Peyer's patch (tissue), 4 donors: ENCODE data around the gene MAST2. TPM values are rescaled to one million over a fixed set of nuclear protein-coding genes. Genes with fewer than 3 reads are reported as not detected.

ENCODE experiments used
- DNase-seq, 3 donors: peaks; one replicate each; pipeline ENCODE4 v3.0.0-alpha.2; 2017 to 2019
- H3K27ac ChIP-seq, 4 donors: fragments of 200-600 bp; sonication (generic); one replicate each; pipeline ENCODE4 v1.5.1; 2016 to 2019
- H3K27me3 ChIP-seq, 2 donors: fragments of 200-600 bp; sonication (generic); one replicate each; pipeline ENCODE4 v1.5.1; 2019
- H3K36me3 ChIP-seq, 3 donors: fragments of 200-600 bp; sonication (generic); one replicate each; pipeline ENCODE4 v1.5.1; 2016 to 2019
- H3K4me1 ChIP-seq, 4 donors: fragments of 200-600 bp; sonication (generic); one replicate each; pipeline ENCODE4 v1.5.1; 2016 to 2019
- H3K4me3 ChIP-seq, 4 donors: fragments of 200-600 bp; sonication (generic); 1 replicate in 3 of 4; 2 replicates in 1 of 4; pipeline ENCODE4 v1.5.1; 2016 to 2019; ENCODE audit warnings: mild to moderate bottlenecking in 1 of 4
- H3K9me3 ChIP-seq, 4 donors: fragments of 200-600 bp; sonication (generic); one replicate each; pipeline ENCODE4 v1.5.1; 2016 to 2019; ENCODE audit warnings: mild to moderate bottlenecking in 1 of 4
- POLR2A ChIP-seq, 2 donors: fragments of 450-650 bp; IDR thresholded peaks; one replicate each; pipeline ENCODE4 v1.5.1; 2017; ENCODE audit warnings: antibody characterized with exemption in 2 of 2, mild to moderate bottlenecking in 2 of 2, moderate library complexity in 2 of 2
- total RNA-seq, 4 donors: library from RNA; depleted of rRNA; stranded (reverse); fragments of >200 nt; gene quantifications; one replicate each; pipeline ENCODE4 v1.1.0, GENCODE V29; 2016
- TF ChIP-seq, protein P1 (sequence below), 6 experiments: fragments of 450-650 bp in 4 of 6; fragments of 200-600 bp in 2 of 6; sonication (generic) in 1 of 6; IDR thresholded peaks; one replicate each; pipeline ENCODE4 v1.5.1; 2017 to 2019; ENCODE audit warnings: antibody characterized with exemption in 6 of 6, mild to moderate bottlenecking in 3 of 6, moderate library complexity in 1 of 6

MAST2 gene
- total RNA-seq, 4 donors from 2014 or later, result 75.9 to 249 (median 134) TPM

DNA sequence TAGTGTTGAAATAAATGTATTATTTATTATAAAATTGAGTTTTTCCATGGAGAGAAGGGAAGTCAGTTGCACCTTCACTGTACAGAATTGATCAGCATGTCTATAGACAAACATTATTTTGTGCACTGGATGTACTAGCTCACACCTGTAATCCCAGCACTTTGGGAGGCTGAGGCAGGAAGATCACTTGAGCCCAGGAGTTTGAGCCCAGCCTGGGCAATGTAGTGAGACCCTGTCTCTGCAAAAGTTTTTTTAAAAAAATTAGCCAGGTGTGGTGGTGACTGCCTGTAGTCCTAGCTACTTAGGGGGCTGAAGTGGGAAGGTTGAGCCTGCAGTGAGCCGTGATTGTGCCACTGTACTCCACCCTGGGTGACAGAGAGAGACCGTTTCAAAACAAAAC lies 87.7 kb downstream of the MAST2 start:
- no peak for TF ChIP-seq POLR2A (IDR thresholded peaks at IDR 0.05)
- TF ChIP-seq, protein P1, sequence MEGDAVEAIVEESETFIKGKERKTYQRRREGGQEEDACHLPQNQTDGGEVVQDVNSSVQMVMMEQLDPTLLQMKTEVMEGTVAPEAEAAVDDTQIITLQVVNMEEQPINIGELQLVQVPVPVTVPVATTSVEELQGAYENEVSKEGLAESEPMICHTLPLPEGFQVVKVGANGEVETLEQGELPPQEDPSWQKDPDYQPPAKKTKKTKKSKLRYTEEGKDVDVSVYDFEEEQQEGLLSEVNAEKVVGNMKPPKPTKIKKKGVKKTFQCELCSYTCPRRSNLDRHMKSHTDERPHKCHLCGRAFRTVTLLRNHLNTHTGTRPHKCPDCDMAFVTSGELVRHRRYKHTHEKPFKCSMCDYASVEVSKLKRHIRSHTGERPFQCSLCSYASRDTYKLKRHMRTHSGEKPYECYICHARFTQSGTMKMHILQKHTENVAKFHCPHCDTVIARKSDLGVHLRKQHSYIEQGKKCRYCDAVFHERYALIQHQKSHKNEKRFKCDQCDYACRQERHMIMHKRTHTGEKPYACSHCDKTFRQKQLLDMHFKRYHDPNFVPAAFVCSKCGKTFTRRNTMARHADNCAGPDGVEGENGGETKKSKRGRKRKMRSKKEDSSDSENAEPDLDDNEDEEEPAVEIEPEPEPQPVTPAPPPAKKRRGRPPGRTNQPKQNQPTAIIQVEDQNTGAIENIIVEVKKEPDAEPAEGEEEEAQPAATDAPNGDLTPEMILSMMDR (IDR thresholded peaks at IDR 0.05), result no peak
- Histone ChIP-seq H3K9me3 (no peaks in the 10 kb centered on the region), H3K36me3 (no peaks in the 10 kb centered on the region), H3K27ac (no peak overlapping the region), H3K27me3 (no peaks in the 10 kb centered on the region), H3K4me3 (no peak overlapping the region), H3K4me1 (peaks cover 0 to 5% (median 0%) of the 10 kb centered on the region in 4 donors)
- DNase-seq, result no peak

DNA sequence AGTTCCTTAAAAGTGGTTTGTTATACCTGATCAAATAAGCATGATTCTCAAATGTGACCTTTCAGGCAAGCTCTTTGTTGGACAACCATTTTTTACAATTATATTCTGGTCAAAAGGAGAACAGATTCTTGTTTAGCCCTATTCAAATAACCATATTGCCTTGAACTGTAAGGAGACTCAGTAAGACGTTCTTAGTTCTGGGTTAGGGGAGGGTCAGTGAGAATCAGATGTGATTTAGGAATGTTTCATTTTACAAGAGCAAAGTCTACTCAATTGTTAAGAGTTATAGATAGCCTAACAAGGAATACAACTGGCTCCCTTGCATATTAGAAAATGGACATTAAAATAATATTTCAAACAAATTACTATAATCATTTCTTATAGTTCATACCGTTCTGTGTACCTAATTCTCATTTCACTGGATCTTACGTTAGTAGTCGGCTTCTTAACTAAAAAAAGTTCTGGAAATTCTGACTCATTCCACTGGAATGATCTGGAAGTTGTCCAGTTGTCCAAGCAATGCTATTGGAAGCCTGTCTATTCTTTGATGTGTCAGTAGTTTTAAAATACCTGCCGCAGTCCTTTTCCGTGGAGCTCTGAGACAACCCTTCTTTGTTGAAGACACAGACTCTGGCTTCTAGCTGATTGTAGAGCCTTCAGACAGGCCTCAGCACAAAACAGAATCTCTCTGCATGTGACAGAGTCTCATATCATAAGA lies 88.8 kb downstream of the MAST2 start:
- Histone ChIP-seq H3K36me3 (no peaks in the 10 kb centered on the region), H3K27me3 (no peaks in the 10 kb centered on the region), H3K27ac (peak overlapping the region in 2 of 4 donors; percentile 42 to 60), H3K9me3 (no peaks in the 10 kb centered on the region), H3K4me3 (no peak overlapping the region), H3K4me1 (peaks cover 0 to 5% (median 0%) of the 10 kb centered on the region in 4 donors)
- DNase-seq, result no peak
- TF ChIP-seq, protein P1 (IDR thresholded peaks at IDR 0.05), result no peak
- no peak for TF ChIP-seq POLR2A (IDR thresholded peaks at IDR 0.05)

DNA sequence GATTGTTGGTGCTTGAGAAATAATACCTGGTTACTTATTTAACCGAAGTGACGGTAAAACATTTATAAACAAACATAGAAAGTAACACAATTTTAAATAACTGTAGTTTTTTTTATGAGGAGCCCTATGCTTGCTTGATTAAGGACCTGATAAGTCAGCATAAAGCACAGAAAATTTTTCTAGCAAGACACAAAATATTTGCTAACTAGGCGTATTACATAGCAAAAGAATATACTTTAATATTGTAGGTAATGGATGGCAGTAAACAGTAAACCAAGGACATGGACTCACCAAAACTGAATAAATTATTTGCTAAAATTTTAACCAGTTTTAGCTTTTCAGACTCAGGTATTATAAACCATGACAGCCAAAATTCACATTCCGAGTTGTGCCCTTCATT lies 90.9 kb downstream of the MAST2 start:
- TF ChIP-seq, protein P1 (IDR thresholded peaks at IDR 0.05), result no peak
- TF ChIP-seq POLR2A (IDR thresholded peaks at IDR 0.05), result no peak
- DNase-seq, result no peak

DNA sequence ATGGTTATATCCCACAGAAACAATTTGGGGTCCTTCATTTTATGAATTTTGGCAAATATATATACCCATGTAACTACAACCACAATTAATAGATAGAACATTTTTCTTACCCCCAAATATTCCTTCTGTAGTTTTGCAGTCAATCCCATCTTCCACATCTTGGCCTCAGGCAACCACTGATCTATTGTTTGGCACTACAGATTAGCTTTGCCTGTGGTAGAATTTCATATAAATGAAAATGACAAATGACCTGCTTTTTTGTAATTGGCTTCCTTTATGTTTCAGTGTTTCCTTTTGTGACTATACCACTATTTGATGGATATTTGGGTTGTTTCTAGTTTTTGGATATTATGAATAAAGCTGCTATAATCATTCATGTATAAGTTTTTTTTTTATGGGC lies 91.5 kb downstream of the MAST2 start:
- Histone ChIP-seq H3K27me3 (no peaks in the 10 kb centered on the region), H3K9me3 (no peaks in the 10 kb centered on the region), H3K36me3 (no peaks in the 10 kb centered on the region), H3K27ac (no peak overlapping the region), H3K4me1 (peaks cover 0 to 5% (median 0%) of the 10 kb centered on the region in 4 donors), H3K4me3 (no peak overlapping the region)
- TF ChIP-seq, protein P1 (IDR thresholded peaks at IDR 0.05), result no peak
- no peak for TF ChIP-seq POLR2A (IDR thresholded peaks at IDR 0.05)
- DNase-seq, result no peak

More for the DNA sequence above, 90.9 kb downstream of the MAST2 start:
- Histone ChIP-seq H3K36me3 (no peaks in the 10 kb centered on the region), H3K9me3 (no peaks in the 10 kb centered on the region), H3K27ac (no peak overlapping the region), H3K27me3 (no peaks in the 10 kb centered on the region), H3K4me3 (no peak overlapping the region), H3K4me1 (peaks cover 0 to 5% (median 0%) of the 10 kb centered on the region in 4 donors)

DNA sequence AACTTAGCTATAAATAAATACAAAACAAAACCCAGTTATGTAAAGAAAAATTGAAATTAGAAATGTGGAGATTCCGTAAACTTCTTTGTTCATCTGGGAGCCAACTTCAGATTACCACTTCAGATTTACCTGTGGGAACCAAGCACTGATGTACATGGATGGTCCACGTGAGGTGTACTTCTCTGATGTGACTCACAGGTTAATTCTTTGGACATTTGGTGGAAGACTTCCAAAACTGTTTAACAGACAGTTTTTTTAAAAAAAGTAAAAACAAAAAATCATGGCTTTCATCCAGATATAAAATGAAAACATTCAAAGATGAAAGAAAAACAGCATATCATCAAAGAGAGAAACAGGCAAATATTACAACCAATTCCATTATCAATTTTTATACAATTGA lies 92.0 kb downstream of the MAST2 start:
- Histone ChIP-seq H3K27me3 (no peaks in the 10 kb centered on the region), H3K4me3 (no peak overlapping the region), H3K4me1 (peaks cover 0 to 5% (median 0%) of the 10 kb centered on the region in 4 donors), H3K27ac (no peak overlapping the region), H3K36me3 (no peaks in the 10 kb centered on the region), H3K9me3 (no peaks in the 10 kb centered on the region)
- no peak for TF ChIP-seq POLR2A (IDR thresholded peaks at IDR 0.05)
- TF ChIP-seq, protein P1 (IDR thresholded peaks at IDR 0.05), result no peak
- no peak for DNase-seq
